Gastrocnemius medialis (tissue), 4 donors: ENCODE data around the gene KCNQ1. TPM values are rescaled to one million over a fixed set of nuclear protein-coding genes. Genes with fewer than 3 reads are reported as not detected.

ENCODE experiments used
- ATAC-seq, 2 donors: fragments of 150-250 bp; one replicate each; pipeline ENCODE4 v1.9.1; 2016
- DNase-seq, 2 donors: peaks; one replicate each; pipeline ENCODE4 v3.0.0-alpha.2; 2019
- H3K27ac ChIP-seq, 4 donors: fragments of 200-600 bp; sonication (generic); 1 replicate in 1 of 4; 2 replicates in 3 of 4; pipeline ENCODE4 v1.5.1; 2016 to 2018; ENCODE audit warnings: mild to moderate bottlenecking in 2 of 4, moderate library complexity in 1 of 4
- H3K27me3 ChIP-seq, 3 donors: fragments of 200-600 bp; sonication (generic) in 2 of 3; 1 replicate in 1 of 3; 2 replicates in 2 of 3; pipeline versions ENCODE4 v1.5.1 to v1.6.0; 2016 to 2019; ENCODE audit warnings: mild to moderate bottlenecking in 1 of 3, moderate library complexity in 1 of 3
- H3K36me3 ChIP-seq, 2 donors: fragments of 200-600 bp; sonication (generic) in 1 of 2; one replicate each; pipeline ENCODE4 v1.5.1; 2017 to 2018
- H3K4me1 ChIP-seq, 2 donors: fragments of 200-600 bp; sonication (generic) in 1 of 2; one replicate each; pipeline ENCODE4 v1.5.1; 2016 to 2017; ENCODE audit warnings: mild to moderate bottlenecking in 2 of 2
- H3K4me3 ChIP-seq, 4 donors: fragments of 200-600 bp; sonication (generic) in 3 of 4; 1 replicate in 1 of 4; 2 replicates in 3 of 4; pipeline ENCODE4 v1.5.1; 2016 to 2019; ENCODE audit warnings: mild to moderate bottlenecking in 2 of 4
- H3K9me3 ChIP-seq, 3 donors: fragments of 200-600 bp; sonication (generic) in 2 of 3; 1 replicate in 1 of 3; 2 replicates in 2 of 3; pipeline ENCODE4 v1.5.1; 2016 to 2019
- CTCF ChIP-seq, 5 experiments: fragments of 450-650 bp in 3 of 5; fragments of 200-600 bp in 2 of 5; sonication (generic) in 2 of 5; IDR thresholded peaks in 4 of 5; conservative IDR thresholded peaks in 1 of 5; 1 replicate in 4 of 5; 2 replicates in 1 of 5; pipeline ENCODE4 v1.5.1; 2016 to 2019; ENCODE audit warnings: antibody characterized with exemption in 5 of 5, mild to moderate bottlenecking in 3 of 5, moderate library complexity in 3 of 5
- POLR2A ChIP-seq, 2 donors: fragments of 450-650 bp; IDR thresholded peaks; one replicate each; pipeline ENCODE4 v1.6.1; 2017; ENCODE audit warnings: antibody characterized with exemption in 2 of 2, mild to moderate bottlenecking in 2 of 2, moderate library complexity in 2 of 2
- in situ Hi-C, 4 donors: fragments of 200-750 bp; cut with MboI; loops; one replicate each; pipeline versions ENCODE4 v1.15.0 to v1.8.0; 2017; ENCODE audit warnings: low sequenced_read_pairs in 4 of 4
- intact Hi-C: fragments of 100-400 bp; cut with DNase I; formaldehyde crosslinking; loops from one replicate; pipeline ENCODE4 v1.15.1; 2023; ENCODE audit warnings: low total_unique reads
- total RNA-seq, 4 donors: library from RNA; depleted of rRNA; stranded (reverse); fragments of >200 nt; gene quantifications; one replicate each; pipeline versions ENCODE4 v1.1.0 to v1.2.3, GENCODE V29; 2016

Gene KCNQ1
- total RNA-seq, 4 donors from 2014 or later, result 0.15 to 1.00 (median 0.67) TPM

GRCh38 chr11:2537010-2537705, 92.3 kb downstream of the KCNQ1 start:
- H3K9me3 ChIP-seq, result no peaks in the 10 kb centered on the region
- no peak for DNase-seq
- no peak for ATAC-seq
- no peak overlapping the region for H3K4me3 ChIP-seq
- TF ChIP-seq POLR2A (IDR thresholded peaks at IDR 0.05) (no peak), CTCF (IDR thresholded peaks at IDR 0.05 in 4 of 5, conservative IDR thresholded peaks at IDR 0.05 in 1 of 5) (no peak)
- peaks cover 6 to 7% of the 10 kb centered on the region in 2 donors for H3K4me1 ChIP-seq
- in situ Hi-C loops (loop anchor here in 1 of 4 donors (10.0 kb wide), 1 partner anchor 112 kb away; no protein-coding TSS in a partner anchor), intact Hi-C loops (loop anchor here (10.0 kb wide), 1 partner anchor 232 kb away; the partner anchor contains the start of genes C11orf21 and TSPAN32)
- no peaks in the 10 kb centered on the region for H3K36me3 ChIP-seq
- H3K27ac ChIP-seq, result no peak overlapping the region
- H3K27me3 ChIP-seq, result peaks cover 0 to 2% (median 0%) of the 10 kb centered on the region in 3 donors

GRCh38 chr11:2537896-2538724, 93.3 kb downstream of the KCNQ1 start:
- Histone ChIP-seq H3K36me3 (no peaks in the 10 kb centered on the region), H3K9me3 (no peaks in the 10 kb centered on the region), H3K4me3 (no peak overlapping the region), H3K27ac (no peak overlapping the region), H3K4me1 (peaks cover 3 to 5% of the 10 kb centered on the region in 2 donors), H3K27me3 (peaks cover 0 to 2% (median 0%) of the 10 kb centered on the region in 3 donors)
- no peak for TF ChIP-seq CTCF (IDR thresholded peaks at IDR 0.05 in 4 of 5, conservative IDR thresholded peaks at IDR 0.05 in 1 of 5)
- no peak for TF ChIP-seq POLR2A (IDR thresholded peaks at IDR 0.05)
- DNase-seq (no peak), ATAC-seq (no peak)
- in situ Hi-C loops (loop anchor here in 1 of 4 donors (10.0 kb wide), 1 partner anchor 113 kb away; no protein-coding TSS in a partner anchor), intact Hi-C loops (loop anchor here (10.0 kb wide), 1 partner anchor 233 kb away; the partner anchor contains the start of genes C11orf21 and TSPAN32)

- ATAC-seq, result no peak
- Histone ChIP-seq H3K4me3 (no peak overlapping the region), H3K9me3 (no peaks in the 10 kb centered on the region), H3K36me3 (no peaks in the 10 kb centered on the region), H3K27ac (no peak overlapping the region), H3K4me1 (no peaks in the 10 kb centered on the region), H3K27me3 (peaks cover 0 to 2% (median 0%) of the 10 kb centered on the region in 3 donors)
- no peak for DNase-seq
- in situ Hi-C loops (loop anchor here in 1 of 4 donors (10.0 kb wide), 1 partner anchor 114 kb away; no protein-coding TSS in a partner anchor), intact Hi-C loops (loop anchor here (10.0 kb wide), 1 partner anchor 234 kb away; the partner anchor contains the start of genes C11orf21 and TSPAN32)
- TF ChIP-seq POLR2A (IDR thresholded peaks at IDR 0.05), result no peak
- TF ChIP-seq CTCF (IDR thresholded peaks at IDR 0.05 in 4 of 5, conservative IDR thresholded peaks at IDR 0.05 in 1 of 5), result no peak
Observed at GRCh38 chr11:2538951-2539350, 94.1 kb downstream of the KCNQ1 start.

GRCh38 chr11:2539371-2540222, 94.8 kb downstream of the KCNQ1 start:
- Histone ChIP-seq H3K4me1 (no peaks in the 10 kb centered on the region), H3K27ac (no peak overlapping the region), H3K4me3 (no peak overlapping the region), H3K36me3 (no peaks in the 10 kb centered on the region), H3K9me3 (no peaks in the 10 kb centered on the region), H3K27me3 (peaks cover 0 to 2% (median 0%) of the 10 kb centered on the region in 3 donors)
- in situ Hi-C loops, result loop anchor here in 1 of 4 donors (10.0 kb wide), 1 partner anchor 115 kb away; no protein-coding TSS in a partner anchor
- DNase-seq, result no peak
- ATAC-seq, result no peak
- intact Hi-C loops, result loop anchor here (10.0 kb wide), 1 partner anchor 235 kb away; the partner anchor contains the start of genes C11orf21 and TSPAN32
- TF ChIP-seq CTCF (IDR thresholded peaks at IDR 0.05 in 4 of 5, conservative IDR thresholded peaks at IDR 0.05 in 1 of 5) (no peak), POLR2A (IDR thresholded peaks at IDR 0.05) (no peak)
